ENCODE data around the gene TRAK1.

The TRAK1 gene

DNA sequence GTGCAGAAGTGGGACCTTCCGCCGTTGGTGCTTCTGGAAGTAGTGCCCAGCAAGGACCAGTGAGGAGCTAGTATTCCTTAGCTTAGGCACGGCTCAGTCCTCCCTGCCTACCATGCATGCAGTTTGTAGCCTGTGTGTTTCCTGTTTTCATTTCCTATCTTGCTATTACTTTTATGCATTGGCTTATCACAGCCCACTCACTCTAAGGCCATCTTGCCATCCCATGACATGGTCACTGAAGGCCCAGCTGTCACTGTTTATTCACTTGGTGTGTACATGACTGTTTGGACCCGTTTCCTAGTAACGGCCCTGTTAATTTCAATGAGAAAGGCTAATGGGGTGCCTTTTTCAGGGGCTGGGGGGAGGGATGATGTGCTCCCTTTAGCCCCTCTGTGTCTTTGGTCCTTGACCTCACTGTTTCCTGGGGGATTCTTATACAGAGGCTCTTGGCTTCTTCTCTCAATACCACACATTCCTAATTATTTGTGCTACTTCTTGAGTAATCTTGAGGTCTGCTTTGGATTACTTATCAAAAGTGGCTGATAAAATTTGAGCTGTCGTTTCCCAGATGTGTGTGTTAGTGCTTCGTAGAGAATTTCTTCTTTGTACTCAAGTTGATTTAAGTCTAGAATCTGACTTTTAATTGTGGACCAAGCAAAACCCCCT lies 24.5 kb upstream of the TRAK1 start:
- in situ Hi-C loops (cut with HindIII; ENCODE audit: low sequenced_read_pairs) = no loop called here

GRCh38 chr3:42067326-42067725 lies 23.8 kb upstream of the TRAK1 start:
- in situ Hi-C loops (cut with HindIII; ENCODE audit: low sequenced_read_pairs) = no loop called here

GRCh38 chr3:42068303-42069088 lies 22.7 kb upstream of the TRAK1 start:
- in situ Hi-C loops (cut with HindIII; ENCODE audit: low sequenced_read_pairs) = no loop called here

DNA sequence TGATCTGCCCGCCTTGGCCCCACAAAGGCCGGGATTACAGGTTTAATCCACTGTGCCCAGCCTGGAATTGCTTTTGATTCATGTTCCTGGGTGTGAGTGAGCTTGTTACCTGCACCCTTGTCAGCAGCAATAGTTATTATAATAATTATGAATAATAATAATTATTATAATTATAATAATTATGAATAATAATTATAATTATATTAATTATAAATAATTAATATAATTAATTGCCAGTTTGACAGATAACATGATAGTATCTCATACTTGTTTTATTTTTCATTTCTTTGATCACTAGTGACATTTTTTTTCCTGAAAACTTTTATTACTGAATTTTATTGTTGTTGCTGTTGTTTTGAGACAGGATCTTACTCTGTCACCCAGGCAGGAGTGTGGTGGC lies 21.1 kb upstream of the TRAK1 start:
- in situ Hi-C loops (cut with HindIII; ENCODE audit: low sequenced_read_pairs) = no loop called here

- in situ Hi-C loops (cut with HindIII; ENCODE audit: low sequenced_read_pairs) = no loop called here
Observed at GRCh38 chr3:42070524-42070923, 20.6 kb upstream of the TRAK1 start.

GRCh38 chr3:42071904-42072812 lies 19.0 kb upstream of the TRAK1 start:
- in situ Hi-C loops (cut with HindIII; ENCODE audit: low sequenced_read_pairs) = no loop called here

DNA sequence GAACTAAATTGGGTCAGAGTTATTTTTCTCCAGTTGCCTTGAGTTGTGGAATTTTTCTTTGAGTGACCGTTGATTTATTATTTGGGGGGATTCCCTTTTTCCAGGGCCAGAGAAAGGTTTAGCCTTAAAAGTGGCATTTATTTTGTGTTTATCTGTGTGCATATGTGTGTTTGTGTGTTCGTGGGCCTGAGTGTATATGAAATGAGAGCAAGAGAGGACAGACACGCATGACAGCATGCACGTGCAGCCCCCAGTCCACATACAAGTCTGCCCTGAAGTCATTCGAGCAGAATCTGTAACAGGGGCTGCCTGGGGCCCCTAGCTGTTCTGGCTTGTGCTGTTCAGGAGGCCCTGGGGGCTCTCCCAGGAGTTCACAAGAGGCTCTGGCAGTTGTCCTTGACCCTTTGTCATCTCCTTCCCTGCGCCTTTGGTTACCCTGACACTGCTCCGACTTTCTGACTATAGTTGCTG lies 18.3 kb upstream of the TRAK1 start:
- in situ Hi-C loops (cut with HindIII; ENCODE audit: low sequenced_read_pairs) = no loop called here

- in situ Hi-C loops (cut with HindIII; ENCODE audit: low sequenced_read_pairs) = no loop called here
Observed at GRCh38 chr3:42077785-42078184, 13.4 kb upstream of the TRAK1 start.

- in situ Hi-C loops (cut with HindIII; ENCODE audit: low sequenced_read_pairs) = no loop called here
Observed at GRCh38 chr3:42078677-42079076, 12.5 kb upstream of the TRAK1 start.

DNA sequence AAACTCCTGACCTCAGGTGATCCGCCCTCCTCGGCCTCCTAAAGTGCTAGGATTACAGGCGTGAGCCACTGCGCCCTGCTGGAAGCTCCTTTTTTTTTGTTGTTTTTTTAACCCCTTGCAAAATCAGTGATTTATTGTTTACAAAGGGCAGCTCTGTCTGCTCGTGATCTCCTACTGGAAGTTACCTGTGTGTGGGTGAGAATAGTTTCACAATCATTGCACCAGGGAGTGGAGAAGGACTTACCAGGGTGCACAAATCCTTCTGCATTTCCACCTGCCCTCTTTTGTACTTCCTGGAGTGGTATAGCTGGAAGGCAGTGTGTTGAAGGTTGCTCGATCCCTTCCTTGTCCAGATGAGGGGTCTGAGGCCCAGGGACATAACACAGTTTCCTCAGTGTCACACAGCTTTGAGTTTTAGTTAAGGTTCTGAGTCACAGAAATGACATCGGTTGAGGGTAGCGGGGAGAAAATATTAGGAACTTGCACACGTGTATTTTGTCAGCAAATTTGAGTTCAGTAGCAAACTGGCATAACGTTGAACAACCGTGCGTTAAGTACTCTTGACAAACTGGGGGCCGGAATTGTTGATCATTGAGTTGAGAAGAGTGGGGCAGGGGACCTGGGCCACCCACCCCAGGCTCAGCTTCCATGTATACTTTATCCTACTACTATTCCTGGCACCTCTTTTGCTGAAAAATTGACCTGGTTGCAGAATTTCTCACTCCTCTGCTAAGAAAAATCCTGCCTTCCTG lies 11.3 kb upstream of the TRAK1 start:
- in situ Hi-C loops (cut with HindIII; ENCODE audit: low sequenced_read_pairs) = no loop called here

GRCh38 chr3:42080453-42080872 lies 10.7 kb upstream of the TRAK1 start:
- in situ Hi-C loops (cut with HindIII; ENCODE audit: low sequenced_read_pairs) = no loop called here

DNA sequence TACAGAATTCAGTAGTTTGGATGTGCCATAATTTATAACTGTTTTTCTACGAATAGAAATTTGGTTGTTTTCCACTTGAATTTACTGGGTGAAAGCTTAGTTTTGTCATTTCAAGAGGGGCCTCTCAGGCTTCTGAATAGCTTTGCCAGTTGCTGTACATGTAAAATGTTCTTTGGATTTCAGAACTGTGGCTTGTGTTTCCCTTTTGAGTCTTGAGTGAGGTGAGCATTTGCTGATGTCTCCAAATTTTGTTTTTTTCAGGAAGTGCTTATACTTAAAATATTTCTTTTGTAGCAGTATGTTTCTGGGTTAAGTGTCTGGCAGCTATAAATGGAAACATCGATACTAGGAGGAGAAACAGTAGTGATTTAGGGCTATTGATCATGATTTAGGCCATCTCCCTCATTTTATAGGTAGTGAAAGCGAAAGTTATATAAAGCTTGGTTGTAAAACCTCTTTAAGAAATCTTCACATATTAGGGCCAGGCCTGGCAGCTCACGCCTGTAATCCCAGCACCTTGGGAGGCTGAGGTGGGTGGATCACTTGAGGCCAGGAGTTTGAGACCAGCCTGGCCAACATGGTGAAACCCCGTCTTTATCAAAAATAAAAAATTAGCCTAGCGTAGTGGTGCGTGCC lies 9.2 kb upstream of the TRAK1 start:
- in situ Hi-C loops (cut with HindIII; ENCODE audit: low sequenced_read_pairs) = no loop called here

GRCh38 chr3:42084586-42084985 lies 6.6 kb upstream of the TRAK1 start:
- in situ Hi-C loops (cut with HindIII; ENCODE audit: low sequenced_read_pairs) = no loop called here

DNA sequence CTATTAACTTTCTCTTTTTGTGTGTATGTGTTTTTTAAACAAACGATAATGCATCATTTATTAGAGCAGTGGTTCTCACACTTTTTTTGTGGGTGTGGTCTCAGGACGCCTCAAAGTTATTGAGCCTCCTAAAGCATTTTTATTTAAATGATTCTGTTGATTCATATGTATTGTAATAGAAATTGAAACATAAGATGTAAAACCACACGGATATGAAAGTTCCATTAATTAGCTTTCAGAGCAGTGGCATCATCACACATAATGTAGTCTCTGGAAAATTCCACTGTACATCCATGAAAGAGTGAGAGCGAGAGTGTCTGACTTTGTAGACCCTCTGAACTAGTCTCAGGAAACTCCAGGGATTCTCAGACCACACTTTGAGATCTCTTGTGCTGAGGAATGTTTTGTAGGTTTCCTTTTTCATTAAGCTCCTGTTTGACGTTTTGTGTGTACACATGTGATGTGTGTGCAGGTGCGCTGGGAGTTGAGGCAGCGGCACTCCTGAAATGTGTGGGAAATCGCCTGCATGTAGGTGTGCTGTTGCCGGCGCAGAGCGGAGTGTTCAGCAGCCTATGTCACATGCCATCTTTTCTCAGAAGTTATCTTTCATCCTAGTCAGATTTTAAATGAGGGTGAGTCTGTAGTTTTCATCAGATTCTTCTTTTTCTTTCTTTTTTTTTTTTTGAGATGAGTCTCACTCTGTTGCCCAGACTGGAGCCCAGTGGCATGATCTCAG lies 5.3 kb upstream of the TRAK1 start:
- in situ Hi-C loops (cut with HindIII; ENCODE audit: low sequenced_read_pairs) = no loop called here

DNA sequence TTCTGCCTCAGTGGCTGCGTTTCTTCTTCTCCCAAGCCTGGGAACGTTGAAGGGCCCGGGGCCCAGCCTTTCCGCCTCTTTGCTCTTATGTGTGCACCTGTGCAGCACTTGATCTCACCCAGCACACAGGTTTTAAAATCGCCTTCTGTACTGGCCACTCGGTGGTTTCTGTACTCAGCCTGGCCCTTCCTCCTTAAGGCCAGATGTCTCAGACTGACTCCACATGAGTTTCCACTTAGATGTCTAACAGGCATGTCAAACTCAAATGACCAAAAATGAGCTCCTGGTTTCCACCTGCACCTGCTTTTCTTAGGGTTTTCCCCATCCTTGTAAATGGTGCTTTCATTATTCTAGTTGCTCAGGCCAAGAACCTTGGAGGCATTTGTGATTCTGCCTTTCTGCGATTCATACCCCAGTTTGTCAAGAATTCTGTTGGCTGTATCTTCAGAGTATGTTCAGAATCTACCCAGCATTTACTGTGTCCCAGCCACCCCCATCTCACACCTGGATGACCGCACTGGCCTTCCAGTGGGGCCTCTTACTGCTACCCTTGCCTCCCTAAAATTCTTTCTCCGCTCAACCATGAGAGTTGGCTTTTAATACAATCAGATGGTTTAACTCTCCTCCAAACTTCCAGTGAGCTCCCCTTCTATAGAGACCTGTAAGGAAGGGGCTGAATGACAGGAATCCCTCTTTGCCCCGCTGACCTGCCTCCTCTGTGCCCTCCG lies 2.2 kb upstream of the TRAK1 start:
- in situ Hi-C loops (cut with HindIII; ENCODE audit: low sequenced_read_pairs) = no loop called here

DNA sequence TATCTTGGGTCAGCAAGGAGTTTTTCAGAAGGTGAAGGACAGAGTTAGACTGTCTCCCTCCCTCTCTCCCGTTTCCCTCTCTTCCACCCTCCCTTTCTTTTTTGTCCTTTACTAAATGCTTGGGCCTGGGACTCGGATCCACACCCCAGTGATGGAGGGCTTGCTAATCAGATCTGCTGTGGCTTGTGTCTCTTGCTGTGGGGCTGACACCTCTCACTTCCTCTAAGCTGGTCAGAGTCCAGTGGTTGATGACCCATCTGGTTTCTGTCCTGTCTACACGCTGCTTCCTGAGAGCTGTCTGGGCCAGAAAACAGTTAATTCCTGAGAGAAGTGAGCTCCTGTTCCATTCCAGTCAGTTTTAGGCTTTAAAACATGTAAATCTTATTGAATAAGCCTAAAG lies 849 bp downstream of the TRAK1 start:
- in situ Hi-C loops (cut with HindIII; ENCODE audit: low sequenced_read_pairs) = no loop called here

DNA sequence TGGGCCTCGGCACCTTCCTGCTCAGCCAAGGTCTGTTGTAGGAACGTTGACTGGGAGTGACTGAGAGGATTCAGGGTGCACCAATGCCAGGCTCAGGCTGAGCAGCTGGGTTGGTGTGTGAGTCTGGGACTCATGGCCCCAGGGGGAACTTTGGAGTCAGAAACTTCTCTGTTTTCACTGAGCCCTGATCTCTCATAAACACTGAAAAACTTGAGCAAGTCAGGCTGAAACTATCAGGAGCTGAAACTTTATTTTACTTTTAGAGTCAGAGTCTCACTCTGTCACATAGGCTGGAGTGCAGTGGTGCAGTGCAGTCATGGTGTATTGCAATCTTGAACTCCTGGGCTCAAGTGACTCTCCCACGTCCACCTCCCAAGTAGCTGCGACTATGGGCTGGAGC lies 3.0 kb downstream of the TRAK1 start:
- in situ Hi-C loops (cut with HindIII; ENCODE audit: low sequenced_read_pairs) = no loop called here

DNA sequence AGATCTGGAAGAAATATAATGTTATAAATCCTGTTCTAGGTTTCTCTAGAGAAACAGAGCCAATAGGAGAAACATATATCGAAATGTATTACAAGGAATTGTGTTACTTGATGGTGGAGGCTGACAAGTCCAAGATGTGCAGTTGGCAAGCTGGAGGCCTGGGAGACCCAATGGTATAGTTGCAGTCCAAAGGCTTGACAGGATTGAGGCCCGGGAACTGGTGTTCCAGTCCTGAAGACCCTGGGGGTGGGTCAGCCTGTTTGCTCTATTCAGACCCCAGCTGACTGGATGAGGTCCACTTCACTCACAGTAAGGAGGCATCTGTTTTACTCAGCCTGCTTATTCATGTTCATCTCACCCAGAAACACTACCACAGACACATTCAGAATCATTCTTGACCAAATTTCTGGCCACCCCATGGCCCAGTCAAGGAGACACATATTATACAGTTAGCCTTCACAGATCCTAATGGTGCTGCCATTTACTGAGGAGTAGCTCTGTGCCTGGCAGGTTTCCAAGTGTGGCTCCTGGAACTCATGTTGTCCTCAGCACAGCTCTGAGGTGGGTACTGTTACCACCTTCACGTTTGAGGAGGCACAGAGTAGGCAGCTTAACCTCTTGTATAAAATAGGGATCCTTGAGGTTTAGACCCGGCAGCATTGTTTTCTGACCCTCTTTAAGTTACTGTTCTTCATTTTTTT lies 3.7 kb downstream of the TRAK1 start:
- in situ Hi-C loops (cut with HindIII; ENCODE audit: low sequenced_read_pairs) = no loop called here
